ENCODE measurements around the gene MFSD11. TPM values are rescaled to one million over a fixed set of nuclear protein-coding genes. Genes with fewer than 3 reads are reported as not detected.

The MFSD11 gene
- total RNA-seq, 2 experiments from 2014 or later: 55.1 to 63.1 TPM

- Histone ChIP-seq H4K20me1 (ENCODE audit: insufficient read depth, low read length) (peaks cover 36% of the 10 kb centered on the region), H3K9me2 (ENCODE audit: insufficient read depth, low read length) (no peaks in the 10 kb centered on the region), H3K4me1 (ENCODE audit: insufficient read depth, low read length, poor library complexity, severe bottlenecking) (peaks cover 60% of the 10 kb centered on the region), H3K27ac (ENCODE audit: low read depth, low read length, poor library complexity, severe bottlenecking) (peak overlapping the region; percentile 92), H2AFZ (ENCODE audit: low read length) (no peak overlapping the region), H3K79me2 (ENCODE audit: insufficient read depth, low read depth, low read length) (peaks cover 89% of the 10 kb centered on the region), H3K4me2 (ENCODE audit: low read length) (peak overlapping the region; percentile 96), H3K36me3 (ENCODE audit: insufficient read depth, low read length) (peaks cover 76% of the 10 kb centered on the region), H3K4me3 (ENCODE audit: low read depth, low read length, poor library complexity, severe bottlenecking) (peak overlapping the region; percentile 77), H3K9me3 (ENCODE audit: low read length) (no peaks in the 10 kb centered on the region)
- intact Hi-C loops (cut with micrococcal nuclease; ENCODE audit: unreplicated experiment): loop anchor here (10.0 kb wide), 2 partner anchors 711 to 1069 kb away; partner anchors contain the start of genes RECQL5 and SAP30BP
- no TSS peak for BruUV-seq (replicated peaks)
- CTCF ChIA-PET (ENCODE audit: unreplicated experiment): no interaction called here
- POLR2A ChIA-PET: interaction anchor here (0.6 to 1.9 kb wide), 4 partner anchors 8 to 136 kb away, joined by 3 to 7 read pairs (median 4); partner anchors contain the start of genes JMJD6 and METTL23
- DNase-seq (ENCODE audit: low spot score): peak; percentile 57
- TF ChIP-seq EZH2phosphoT487 (IDR thresholded peaks at IDR 0.05; ENCODE audit: borderline replicate concordance, low read depth, low read length): no peak
- TF ChIP-seq CTCF (conservative IDR thresholded peaks at IDR 0.05; ENCODE audit: low read length): no peak
These were observed 3.7 kb upstream of the MFSD11 start for GRCh38 chr17:76734080-76734840.

GRCh38 chr17:76735006-76735405, 2.9 kb upstream of the MFSD11 start:
- DNase-seq (ENCODE audit: low spot score): peak; percentile 78
- peak overlapping the region; percentile 92 for H3K27ac ChIP-seq (ENCODE audit: low read depth, low read length, poor library complexity, severe bottlenecking)
- ChIA-PET CTCF (ENCODE audit: unreplicated experiment) (no interaction called here), POLR2A (interaction anchor here (0.6 to 1.9 kb wide), 5 partner anchors 9 to 411 kb away, joined by 3 to 7 read pairs (median 3); partner anchors contain the start of genes JMJD6 and METTL23)
- peaks cover 68% of the 10 kb centered on the region for H3K36me3 ChIP-seq (ENCODE audit: insufficient read depth, low read length)
- H4K20me1 ChIP-seq (ENCODE audit: insufficient read depth, low read length): peaks cover 36% of the 10 kb centered on the region
- peaks cover 58% of the 10 kb centered on the region for H3K4me1 ChIP-seq (ENCODE audit: insufficient read depth, low read length, poor library complexity, severe bottlenecking)
- no peak overlapping the region for H2AFZ ChIP-seq (ENCODE audit: low read length)
- no TSS peak for BruUV-seq (replicated peaks)
- peak overlapping the region; percentile 96 for H3K4me2 ChIP-seq (ENCODE audit: low read length)
- no peak for TF ChIP-seq CTCF (conservative IDR thresholded peaks at IDR 0.05; ENCODE audit: low read length)
- no peak for TF ChIP-seq EZH2phosphoT487 (IDR thresholded peaks at IDR 0.05; ENCODE audit: borderline replicate concordance, low read depth, low read length)
- H3K79me2 ChIP-seq (ENCODE audit: insufficient read depth, low read depth, low read length): peaks cover 87% of the 10 kb centered on the region
- no peaks in the 10 kb centered on the region for H3K9me3 ChIP-seq (ENCODE audit: low read length)
- H3K4me3 ChIP-seq (ENCODE audit: low read depth, low read length, poor library complexity, severe bottlenecking): peak overlapping the region; percentile 77
- intact Hi-C loops (cut with micrococcal nuclease; ENCODE audit: unreplicated experiment): loop anchor here (5.0 to 10.0 kb wide), 4 partner anchors 352 to 1070 kb away; partner anchors contain the start of genes RECQL5, SAP30BP and SEC14L1
- H3K9me2 ChIP-seq (ENCODE audit: insufficient read depth, low read length): no peaks in the 10 kb centered on the region
